Measurements from ENCODE around the gene MAP3K6.

MAP3K6 gene

DNA sequence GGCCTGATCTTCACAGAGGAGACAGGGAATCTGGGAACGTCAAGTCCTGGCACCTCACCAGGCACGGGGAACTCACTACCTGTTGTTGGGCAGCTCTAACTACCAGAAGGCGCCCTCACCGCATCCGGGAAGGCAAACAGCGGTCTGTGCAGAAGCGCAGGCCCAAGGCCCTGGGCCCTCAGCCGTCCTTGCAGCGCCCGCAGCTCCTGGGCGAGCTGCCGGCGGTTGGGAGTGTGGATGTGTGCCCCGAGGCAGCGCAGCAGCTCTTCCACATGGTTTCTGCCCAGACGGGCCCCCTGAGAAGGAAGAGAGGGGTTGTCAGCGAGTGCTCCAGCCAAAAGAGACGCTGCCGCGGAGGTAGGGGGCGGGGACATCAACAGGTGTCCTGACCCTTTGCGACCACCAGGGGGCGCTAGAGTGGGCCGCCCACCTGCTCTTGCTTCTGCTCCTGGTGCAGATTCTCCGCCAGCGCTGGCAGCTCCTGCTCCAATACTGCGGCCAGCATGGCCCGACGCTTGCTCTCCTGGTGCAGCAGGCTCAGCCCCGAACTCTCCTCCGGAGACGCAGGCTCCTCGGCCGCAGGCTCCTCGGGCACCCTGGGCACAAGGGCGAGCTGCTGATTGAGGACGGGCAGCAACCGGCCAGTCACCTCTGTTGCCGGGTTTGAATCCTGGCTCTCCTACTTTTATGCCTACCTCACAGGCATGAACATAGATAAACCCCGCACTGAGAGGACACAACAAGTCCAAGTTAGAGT lies 9.3 kb downstream of the MAP3K6 start:
- TF ChIP-seq, protein P1, sequence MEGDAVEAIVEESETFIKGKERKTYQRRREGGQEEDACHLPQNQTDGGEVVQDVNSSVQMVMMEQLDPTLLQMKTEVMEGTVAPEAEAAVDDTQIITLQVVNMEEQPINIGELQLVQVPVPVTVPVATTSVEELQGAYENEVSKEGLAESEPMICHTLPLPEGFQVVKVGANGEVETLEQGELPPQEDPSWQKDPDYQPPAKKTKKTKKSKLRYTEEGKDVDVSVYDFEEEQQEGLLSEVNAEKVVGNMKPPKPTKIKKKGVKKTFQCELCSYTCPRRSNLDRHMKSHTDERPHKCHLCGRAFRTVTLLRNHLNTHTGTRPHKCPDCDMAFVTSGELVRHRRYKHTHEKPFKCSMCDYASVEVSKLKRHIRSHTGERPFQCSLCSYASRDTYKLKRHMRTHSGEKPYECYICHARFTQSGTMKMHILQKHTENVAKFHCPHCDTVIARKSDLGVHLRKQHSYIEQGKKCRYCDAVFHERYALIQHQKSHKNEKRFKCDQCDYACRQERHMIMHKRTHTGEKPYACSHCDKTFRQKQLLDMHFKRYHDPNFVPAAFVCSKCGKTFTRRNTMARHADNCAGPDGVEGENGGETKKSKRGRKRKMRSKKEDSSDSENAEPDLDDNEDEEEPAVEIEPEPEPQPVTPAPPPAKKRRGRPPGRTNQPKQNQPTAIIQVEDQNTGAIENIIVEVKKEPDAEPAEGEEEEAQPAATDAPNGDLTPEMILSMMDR (conservative IDR thresholded peaks at IDR 0.05; ENCODE audit: low read depth, low read length): peak; percentile 86
- peak; percentile 65 for DNase-seq (ENCODE audit: low read depth)
- H3K4me3 ChIP-seq (ENCODE audit: low read depth, low read length): no peak overlapping the region

DNA sequence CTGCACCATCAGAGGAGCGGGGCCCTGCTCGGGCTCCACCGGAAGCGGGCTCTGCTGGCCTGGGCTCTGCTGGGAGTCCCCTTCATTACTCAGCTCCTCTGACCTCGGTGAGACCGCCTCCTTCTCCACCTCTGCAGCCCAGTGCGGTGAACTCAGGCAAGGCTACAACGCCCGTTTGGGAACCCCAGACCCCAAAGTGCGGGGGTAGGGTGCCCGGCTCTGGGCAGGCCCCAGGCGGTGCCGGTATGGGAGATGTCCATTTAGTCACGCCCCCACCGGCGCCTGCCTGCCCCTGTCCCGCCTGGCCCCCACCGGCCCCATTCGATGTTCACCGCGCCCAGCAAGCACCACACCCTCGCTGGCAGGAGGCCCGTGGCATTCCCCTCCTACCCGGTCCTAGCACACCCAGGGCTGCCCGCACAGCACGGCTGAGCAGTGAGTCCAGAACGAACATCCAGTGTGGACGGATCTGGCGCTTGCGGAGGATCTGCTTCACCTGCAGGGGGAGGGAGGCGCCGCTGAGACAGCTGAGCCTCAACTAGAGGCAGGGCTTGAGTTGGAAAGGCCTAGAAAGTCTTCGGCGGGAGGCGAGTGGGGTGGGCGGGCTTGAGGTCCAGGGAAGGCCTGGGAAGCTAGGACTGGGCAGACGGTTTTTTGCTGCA lies 10.0 kb downstream of the MAP3K6 start:
- no peak for DNase-seq (ENCODE audit: low read depth)

DNA sequence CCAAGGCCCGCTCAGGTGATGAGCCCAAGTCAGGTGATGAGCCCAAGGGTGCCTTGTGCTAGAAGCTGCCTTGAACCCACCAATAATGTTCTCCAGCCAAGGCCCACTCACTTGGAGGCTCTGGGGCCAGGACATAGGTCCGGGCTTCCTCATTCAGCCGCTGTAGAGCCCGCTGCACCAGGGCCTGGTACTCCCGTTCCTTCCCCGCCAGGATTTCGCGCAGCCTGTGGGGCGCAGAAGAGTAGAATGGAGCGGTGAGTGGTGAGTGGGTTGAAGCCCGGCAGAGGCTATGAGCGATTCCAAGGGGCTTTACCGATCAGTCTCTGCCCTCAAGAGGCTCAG lies 10.5 kb downstream of the MAP3K6 start:
- DNase-seq (ENCODE audit: low read depth): no peak
- H3K4me3 ChIP-seq (ENCODE audit: low read depth, low read length): no peak overlapping the region
- TF ChIP-seq, protein P1 (conservative IDR thresholded peaks at IDR 0.05; ENCODE audit: low read depth, low read length): no peak

More for the DNA sequence above, 10.0 kb downstream of the MAP3K6 start:
- TF ChIP-seq, protein P1 (conservative IDR thresholded peaks at IDR 0.05; ENCODE audit: low read depth, low read length): no peak
- no peak overlapping the region for H3K4me3 ChIP-seq (ENCODE audit: low read depth, low read length)

DNA sequence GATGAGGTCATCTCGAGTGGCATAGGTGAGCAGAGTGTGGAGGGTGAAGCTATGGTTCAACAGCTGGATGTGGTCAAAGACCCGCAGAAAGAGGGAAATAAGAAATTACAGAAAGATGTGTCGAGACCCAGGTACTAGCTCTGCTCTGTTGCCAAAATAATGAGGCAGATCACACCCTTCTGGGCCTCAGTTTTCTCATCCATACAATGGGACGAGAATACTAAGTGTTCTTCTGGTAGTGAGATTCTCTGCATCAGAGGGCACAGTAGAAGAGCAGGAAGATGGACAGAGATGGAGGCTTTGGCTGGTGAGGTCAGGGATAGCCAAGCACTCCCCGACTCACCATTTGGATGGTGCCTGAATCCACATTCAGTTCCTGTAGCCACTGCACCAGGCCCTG lies 11.1 kb downstream of the MAP3K6 start:
- no peak for DNase-seq (ENCODE audit: low read depth)
- TF ChIP-seq, protein P1 (conservative IDR thresholded peaks at IDR 0.05; ENCODE audit: low read depth, low read length): no peak
- H3K4me3 ChIP-seq (ENCODE audit: low read depth, low read length): no peak overlapping the region

DNA sequence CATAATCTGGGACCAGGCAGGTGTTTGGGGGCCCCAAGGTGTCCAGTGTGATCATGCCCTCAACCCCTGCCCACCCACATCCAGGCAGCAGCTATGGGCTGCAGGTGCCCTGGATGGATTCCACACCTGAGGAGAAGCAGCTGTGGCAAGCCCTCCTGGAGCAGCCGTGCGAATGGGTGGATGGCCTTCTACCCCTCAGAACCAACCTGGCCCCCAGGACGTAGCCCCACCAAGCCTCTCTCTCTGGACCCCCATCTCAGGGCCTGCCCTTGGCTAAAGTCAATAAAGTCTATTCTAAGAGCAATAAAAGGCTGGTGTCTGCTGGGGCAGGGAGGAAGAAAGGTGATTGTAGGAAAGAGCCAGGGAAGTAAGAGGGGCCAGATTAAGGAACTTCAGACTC lies 13.1 kb downstream of the MAP3K6 start:
- TF ChIP-seq, protein P1 (conservative IDR thresholded peaks at IDR 0.05; ENCODE audit: low read depth, low read length): no peak
- no peak for DNase-seq (ENCODE audit: low read depth)
- H3K4me3 ChIP-seq (ENCODE audit: low read depth, low read length): no peak overlapping the region

DNA sequence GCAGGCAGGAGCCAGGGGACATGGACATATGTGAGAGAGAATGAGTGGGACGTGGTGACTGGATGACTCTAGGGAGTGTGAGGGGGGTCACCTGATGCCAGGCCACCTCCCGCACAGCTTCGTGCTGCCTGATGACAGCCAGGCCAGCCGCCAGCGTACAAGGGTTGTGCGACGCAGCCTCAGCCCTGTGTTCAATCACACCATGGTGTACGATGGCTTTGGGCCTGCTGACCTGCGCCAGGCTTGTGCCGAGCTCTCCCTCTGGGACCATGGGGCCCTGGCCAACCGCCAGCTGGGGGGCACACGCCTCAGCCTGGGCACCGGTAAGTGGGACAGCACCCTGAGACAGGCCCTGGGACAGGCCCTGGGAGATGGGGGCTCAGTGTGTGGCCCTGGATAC lies 13.6 kb downstream of the MAP3K6 start:
- DNase-seq (ENCODE audit: low read depth): no peak
- TF ChIP-seq, protein P1 (conservative IDR thresholded peaks at IDR 0.05; ENCODE audit: low read depth, low read length): no peak
- no peak overlapping the region for H3K4me3 ChIP-seq (ENCODE audit: low read depth, low read length)

All from choroid plexus epithelial cell (primary cell).